K562 (cell line): ENCODE results near the gene AKAP10. TPM values are rescaled to one million over a fixed set of nuclear protein-coding genes. Genes with fewer than 3 reads are reported as not detected.

Experiments used
- CHD1 ChIP-seq: fragments of 200-600 bp; sonication (generic); IDR thresholded peaks from one replicate; pipeline ENCODE4 v1.6.1; 2012; ENCODE audit warnings: mild to moderate bottlenecking, moderate library complexity, low read length, inconsistent platforms
- CREB1 ChIP-seq, 2 experiments: sonication (generic) in 1 of 2; formaldehyde crosslinking in 1 of 2; IDR thresholded peaks; 2 replicates each; pipeline versions ENCODE4 v1.6.1 to v1.8.0; 2012 to 2022; ENCODE audit warnings: inconsistent platforms in 1 of 2, mild to moderate bottlenecking in 1 of 2, missing genetic modification reagents in 1 of 2, moderate library complexity in 1 of 2
- CXXC5 ChIP-seq: fragments of 250-450 bp; sonication (Bioruptor Pico); IDR thresholded peaks from 2 replicates; pipeline ENCODE4 v1.8.0; 2022; ENCODE audit warnings: inconsistent platforms, mild to moderate bottlenecking, moderate library complexity
- GTF2F1 ChIP-seq: IDR thresholded peaks from 2 replicates; pipeline ENCODE4 v1.6.1; 2011; ENCODE audit warnings: low read depth, low read length, improper control_type of control experiment
- JUNB ChIP-seq: fragments of 450-650 bp; formaldehyde crosslinking; conservative IDR thresholded peaks from 2 replicates; pipeline ENCODE4 v1.4.0; 2020; ENCODE audit warnings: mild to moderate bottlenecking
- MEF2A ChIP-seq: IDR thresholded peaks from 2 replicates; pipeline ENCODE4 v1.6.1; 2011; ENCODE audit warnings: low read depth, mild to moderate bottlenecking, low read length, moderate library complexity; ENCODE audit not compliant: control insufficient read depth
- MTA3 ChIP-seq: fragments of 450-650 bp; formaldehyde crosslinking; IDR thresholded peaks from 2 replicates; pipeline ENCODE4 v1.6.1; 2017; ENCODE audit warnings: mild to moderate bottlenecking, borderline replicate concordance
- NR2C2 ChIP-seq, 2 experiments: fragments of 200-800 bp in 1 of 2; sonication (Bioruptor generic) in 1 of 2; sonication (generic) in 1 of 2; formaldehyde crosslinking in 1 of 2; IDR thresholded peaks; 2 replicates each; pipeline versions ENCODE4 v1.6.1 to v1.8.0; 2016 to 2022; ENCODE audit warnings: mild to moderate bottlenecking in 1 of 2, missing compliant biosample characterization in 1 of 2, missing genetic modification characterization in 1 of 2, missing genetic modification reagents in 1 of 2
- RBFOX2 ChIP-seq: fragments of 200-400 bp; formaldehyde crosslinking; IDR thresholded peaks from 2 replicates; pipeline ENCODE4 v1.6.1; 2017; ENCODE audit warnings: low read depth, mild to moderate bottlenecking, low read length, moderate library complexity
- SMARCA4 ChIP-seq: fragments of 450-650 bp; IDR thresholded peaks from 2 replicates; pipeline ENCODE4 v1.6.1; 2016
- SMC3 ChIP-seq: conservative IDR thresholded peaks from 2 replicates; pipeline ENCODE4 v1.6.1; 2011; ENCODE audit warnings: low read depth, low read length, improper control_type of control experiment; ENCODE audit not compliant: insufficient read depth
- TARDBP ChIP-seq: fragments of 450-650 bp; IDR thresholded peaks from 2 replicates; pipeline ENCODE4 v1.6.1; 2016
- ZNF212 ChIP-seq: fragments of 450-650 bp; formaldehyde crosslinking; IDR thresholded peaks from 2 replicates; pipeline ENCODE4 v1.4.0; 2020; ENCODE audit warnings: mild to moderate bottlenecking
- polyA plus RNA-seq, 8 experiments: library from polyadenylated mRNA; depleted of rRNA in 4 of 8; stranded (reverse) in 5 of 8; unstranded in 3 of 8; fragments of >200 nt; fragmentation: Nextera tagmentation in 2 of 8; fragmentation: Illumina TruSeq in 1 of 8; extraction: Ambion mirVana in 2 of 8; extraction: Trizol in 1 of 8; gene quantifications; 2 replicates each; pipeline versions ENCODE4 v1.2.1 to v1.2.3, GENCODE V29; 2011 to 2014; ENCODE audit warnings: inconsistent platforms in 1 of 8, missing spikeins in 1 of 8
- total RNA-seq, 7 experiments: library from RNA; depleted of rRNA in 6 of 7; stranded (reverse); fragments of >200 nt in 6 of 7; fragmentation: Illumina TruSeq in 2 of 7; extraction: Trizol in 2 of 7; gene quantifications; 2 replicates each; pipeline versions ENCODE4 v1.2.1 to v1.2.3, GENCODE V29; 2011 to 2021; ENCODE audit warnings: low replicate concordance in 1 of 7
- TF ChIP-seq, protein P1 (sequence below): fragments of 250-450 bp; sonication (Bioruptor Pico); IDR thresholded peaks from 2 replicates; pipeline ENCODE4 v1.4.0; 2020
- TF ChIP-seq, protein P2 (sequence below): fragments of 450-650 bp; IDR thresholded peaks from 2 replicates; pipeline ENCODE4 v1.6.1; 2016; ENCODE audit warnings: missing biosample characterization, missing genetic modification characterization
- TF ChIP-seq, protein P3 (sequence below): fragments of 250-450 bp; sonication (Bioruptor Pico); IDR thresholded peaks from 2 replicates; pipeline ENCODE4 v1.5.0; 2022; ENCODE audit warnings: mild to moderate bottlenecking
- TF ChIP-seq, protein P4 (sequence below): sonication (generic); formaldehyde crosslinking; IDR thresholded peaks from 2 replicates; pipeline ENCODE4 v1.9.0; 2022; ENCODE audit warnings: mild to moderate bottlenecking, missing genetic modification reagents

Gene AKAP10
- total and polyA plus RNA-seq, 9 of the 15 experiments (the other 6 are each of a cell fraction or from before 2014, with no cell fraction given) = 4.0 to 20.3 (median 8.2) TPM

DNA sequence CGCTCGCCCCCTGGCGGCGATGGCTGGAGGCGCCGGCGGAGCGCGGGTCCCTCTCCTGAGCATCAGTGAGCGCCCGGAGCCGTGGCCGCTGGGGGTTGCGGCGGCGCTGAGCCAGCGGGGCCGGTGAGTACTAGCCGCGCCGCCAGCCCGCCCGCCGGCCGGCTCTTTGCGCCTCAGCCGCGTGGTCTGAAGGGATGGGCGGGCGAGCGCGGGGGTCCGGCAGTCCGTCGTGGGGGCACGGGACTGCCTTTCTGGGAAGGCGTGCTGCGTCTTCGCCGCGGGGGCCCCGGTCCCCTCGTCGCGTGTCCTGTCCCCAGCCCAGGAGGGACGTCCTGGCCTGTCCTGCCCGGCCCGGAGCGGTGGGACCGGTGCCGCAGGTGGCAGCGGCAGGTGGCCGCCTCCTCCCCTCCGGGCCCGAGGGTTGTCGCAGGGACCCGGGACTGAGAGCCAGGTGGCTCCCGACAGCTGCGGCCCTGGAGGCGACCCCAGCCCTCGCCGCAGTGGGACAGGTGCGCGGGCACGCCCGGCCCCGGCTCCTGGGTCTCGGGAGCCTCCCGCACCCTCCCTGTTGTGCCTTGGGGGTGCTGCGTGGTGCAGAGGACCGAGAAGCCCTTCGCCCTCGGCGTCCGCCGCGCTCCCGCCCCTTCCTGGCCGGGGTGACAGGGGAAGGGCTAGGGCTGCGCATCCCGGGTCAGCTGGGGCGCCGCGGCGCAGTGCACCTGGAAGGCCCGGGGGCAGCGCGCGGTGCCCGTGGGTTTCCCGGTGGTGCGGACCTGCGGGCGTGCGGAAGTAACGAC, 31.9 kb upstream of the AKAP10 start, which contains the start of gene SPECC1 (continued):
- TF ChIP-seq CXXC5 (CRISPR knock-in tag) = peak; percentile 9
- TF ChIP-seq CREB1 (IDR thresholded peaks at IDR 0.05) = no peak
- TF ChIP-seq CREB1 (CRISPR knock-in tag; IDR thresholded peaks at IDR 0.05) = peak; percentile 28; the same call in 1 of the 2 replicates
- TF ChIP-seq, protein P1, sequence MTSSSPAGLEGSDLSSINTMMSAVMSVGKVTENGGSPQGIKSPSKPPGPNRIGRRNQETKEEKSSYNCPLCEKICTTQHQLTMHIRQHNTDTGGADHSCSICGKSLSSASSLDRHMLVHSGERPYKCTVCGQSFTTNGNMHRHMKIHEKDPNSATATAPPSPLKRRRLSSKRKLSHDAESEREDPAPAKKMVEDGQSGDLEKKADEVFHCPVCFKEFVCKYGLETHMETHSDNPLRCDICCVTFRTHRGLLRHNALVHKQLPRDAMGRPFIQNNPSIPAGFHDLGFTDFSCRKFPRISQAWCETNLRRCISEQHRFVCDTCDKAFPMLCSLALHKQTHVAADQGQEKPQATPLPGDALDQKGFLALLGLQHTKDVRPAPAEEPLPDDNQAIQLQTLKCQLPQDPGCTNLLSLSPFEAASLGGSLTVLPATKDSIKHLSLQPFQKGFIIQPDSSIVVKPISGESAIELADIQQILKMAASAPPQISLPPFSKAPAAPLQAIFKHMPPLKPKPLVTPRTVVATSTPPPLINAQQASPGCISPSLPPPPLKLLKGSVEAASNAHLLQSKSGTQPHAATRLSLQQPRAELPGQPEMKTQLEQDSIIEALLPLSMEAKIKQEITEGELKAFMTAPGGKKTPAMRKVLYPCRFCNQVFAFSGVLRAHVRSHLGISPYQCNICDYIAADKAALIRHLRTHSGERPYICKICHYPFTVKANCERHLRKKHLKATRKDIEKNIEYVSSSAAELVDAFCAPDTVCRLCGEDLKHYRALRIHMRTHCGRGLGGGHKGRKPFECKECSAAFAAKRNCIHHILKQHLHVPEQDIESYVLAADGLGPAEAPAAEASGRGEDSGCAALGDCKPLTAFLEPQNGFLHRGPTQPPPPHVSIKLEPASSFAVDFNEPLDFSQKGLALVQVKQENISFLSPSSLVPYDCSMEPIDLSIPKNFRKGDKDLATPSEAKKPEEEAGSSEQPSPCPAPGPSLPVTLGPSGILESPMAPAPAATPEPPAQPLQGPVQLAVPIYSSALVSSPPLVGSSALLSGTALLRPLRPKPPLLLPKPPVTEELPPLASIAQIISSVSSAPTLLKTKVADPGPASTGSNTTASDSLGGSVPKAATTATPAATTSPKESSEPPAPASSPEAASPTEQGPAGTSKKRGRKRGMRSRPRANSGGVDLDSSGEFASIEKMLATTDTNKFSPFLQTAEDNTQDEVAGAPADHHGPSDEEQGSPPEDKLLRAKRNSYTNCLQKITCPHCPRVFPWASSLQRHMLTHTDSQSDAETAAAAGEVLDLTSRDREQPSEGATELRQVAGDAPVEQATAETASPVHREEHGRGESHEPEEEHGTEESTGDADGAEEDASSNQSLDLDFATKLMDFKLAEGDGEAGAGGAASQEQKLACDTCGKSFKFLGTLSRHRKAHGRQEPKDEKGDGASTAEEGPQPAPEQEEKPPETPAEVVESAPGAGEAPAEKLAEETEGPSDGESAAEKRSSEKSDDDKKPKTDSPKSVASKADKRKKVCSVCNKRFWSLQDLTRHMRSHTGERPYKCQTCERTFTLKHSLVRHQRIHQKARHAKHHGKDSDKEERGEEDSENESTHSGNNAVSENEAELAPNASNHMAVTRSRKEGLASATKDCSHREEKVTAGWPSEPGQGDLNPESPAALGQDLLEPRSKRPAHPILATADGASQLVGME = peak; percentile 84; the same call in 1 of the 2 replicates
- TF ChIP-seq SMARCA4 = no peak
- TF ChIP-seq, protein P2, sequence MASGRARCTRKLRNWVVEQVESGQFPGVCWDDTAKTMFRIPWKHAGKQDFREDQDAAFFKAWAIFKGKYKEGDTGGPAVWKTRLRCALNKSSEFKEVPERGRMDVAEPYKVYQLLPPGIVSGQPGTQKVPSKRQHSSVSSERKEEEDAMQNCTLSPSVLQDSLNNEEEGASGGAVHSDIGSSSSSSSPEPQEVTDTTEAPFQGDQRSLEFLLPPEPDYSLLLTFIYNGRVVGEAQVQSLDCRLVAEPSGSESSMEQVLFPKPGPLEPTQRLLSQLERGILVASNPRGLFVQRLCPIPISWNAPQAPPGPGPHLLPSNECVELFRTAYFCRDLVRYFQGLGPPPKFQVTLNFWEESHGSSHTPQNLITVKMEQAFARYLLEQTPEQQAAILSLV (tag) = no peak
- 0 out of 2 replicates have a peak, but pooled peaks have one; percentile 56 for TF ChIP-seq TARDBP
- peak; percentile 35; the same call in 1 of the 2 replicates for TF ChIP-seq MTA3
- TF ChIP-seq RBFOX2 = peak; percentile 76
- no peak for TF ChIP-seq JUNB
- TF ChIP-seq SMC3 = 0 out of 2 replicates have a peak, but pooled peaks have one; percentile 35
- no peak for TF ChIP-seq CHD1
- no peak for TF ChIP-seq GTF2F1
- TF ChIP-seq, protein P3, sequence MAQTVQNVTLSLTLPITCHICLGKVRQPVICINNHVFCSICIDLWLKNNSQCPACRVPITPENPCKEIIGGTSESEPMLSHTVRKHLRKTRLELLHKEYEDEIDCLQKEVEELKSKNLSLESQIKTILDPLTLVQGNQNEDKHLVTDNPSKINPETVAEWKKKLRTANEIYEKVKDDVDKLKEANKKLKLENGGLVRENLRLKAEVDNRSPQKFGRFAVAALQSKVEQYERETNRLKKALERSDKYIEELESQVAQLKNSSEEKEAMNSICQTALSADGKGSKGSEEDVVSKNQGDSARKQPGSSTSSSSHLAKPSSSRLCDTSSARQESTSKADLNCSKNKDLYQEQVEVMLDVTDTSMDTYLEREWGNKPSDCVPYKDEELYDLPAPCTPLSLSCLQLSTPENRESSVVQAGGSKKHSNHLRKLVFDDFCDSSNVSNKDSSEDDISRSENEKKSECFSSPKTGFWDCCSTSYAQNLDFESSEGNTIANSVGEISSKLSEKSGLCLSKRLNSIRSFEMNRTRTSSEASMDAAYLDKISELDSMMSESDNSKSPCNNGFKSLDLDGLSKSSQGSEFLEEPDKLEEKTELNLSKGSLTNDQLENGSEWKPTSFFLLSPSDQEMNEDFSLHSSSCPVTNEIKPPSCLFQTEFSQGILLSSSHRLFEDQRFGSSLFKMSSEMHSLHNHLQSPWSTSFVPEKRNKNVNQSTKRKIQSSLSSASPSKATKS (CRISPR knock-in tag) = no peak
- no peak for TF ChIP-seq MEF2A
- no peak for TF ChIP-seq ZNF212 (CRISPR knock-in tag)
- TF ChIP-seq, protein P4, sequence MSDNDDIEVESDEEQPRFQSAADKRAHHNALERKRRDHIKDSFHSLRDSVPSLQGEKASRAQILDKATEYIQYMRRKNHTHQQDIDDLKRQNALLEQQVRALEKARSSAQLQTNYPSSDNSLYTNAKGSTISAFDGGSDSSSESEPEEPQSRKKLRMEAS = peak; percentile 87
- TF ChIP-seq NR2C2 (CRISPR knock-in tag; IDR thresholded peaks at IDR 0.05) = no peak
- TF ChIP-seq NR2C2 (tag; IDR thresholded peaks at IDR 0.05) = peak; percentile 51; the same call in 1 of the 2 replicates
